ENCODE results near the gene FOCAD. TPM values are rescaled to one million over a fixed set of nuclear protein-coding genes. Genes with fewer than 3 reads are reported as not detected.

FOCAD gene
- total and polyA plus RNA-seq, 2 donors (not counting 1 experiment from before 2014, with no cell fraction given), result 4.0 to 10.1 TPM

GRCh38 chr9:20729523-20729922 lies 45.5 kb downstream of the FOCAD start:
- no peak overlapping the region for H3K27ac Mint-ChIP-seq

DNA sequence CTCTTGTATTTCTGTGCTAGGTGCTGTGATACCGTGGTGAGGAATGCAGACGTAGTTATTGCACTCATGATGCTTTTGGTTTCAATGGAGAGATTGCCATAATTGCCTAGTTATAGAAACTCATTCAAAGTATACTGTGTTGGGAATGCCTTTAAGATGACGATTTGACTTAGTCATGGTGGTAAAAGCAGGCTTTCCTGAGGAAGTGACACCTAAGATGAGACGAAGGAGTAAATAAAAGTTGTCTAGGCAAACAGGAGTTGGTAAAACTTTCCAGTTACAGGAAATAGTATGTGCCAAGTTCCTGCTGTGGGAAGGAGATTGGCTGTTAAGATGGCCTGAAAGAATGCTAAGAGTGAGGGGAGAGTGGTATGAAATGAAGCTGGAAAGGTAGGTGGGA lies 48.1 kb downstream of the FOCAD start:
- H3K79me2 ChIP-seq (ENCODE audit: control insufficient read depth, insufficient read depth, low read length), result no peaks in the 10 kb centered on the region
- H3K27me3 ChIP-seq (replicated peaks in 1 of 4; ENCODE audit: control extremely low read depth in 1 of 4, control insufficient read depth in 3 of 4, insufficient read depth in 4 of 4, low read length in 3 of 4), result no peaks in the 10 kb centered on the region
- Mint-ChIP-seq H3K27ac (no peak overlapping the region), H3K27me3 (no peaks in the 10 kb centered on the region), H3K4me1 (no peaks in the 10 kb centered on the region), H3K4me3 (no peak overlapping the region), H3K9me3 (ENCODE audit: insufficient read depth) (no peaks in the 10 kb centered on the region)
- ATAC-seq (ENCODE audit: low read depth) (no peak), DNase-seq (no peak)
- intact Hi-C loops (cut with micrococcal nuclease), result no loop called here
- 15% methylated on average over 2 of the region's 4 CpGs for WGBS (ENCODE audit: insufficient coverage)
- H2AFZ ChIP-seq (ENCODE audit: insufficient read depth, low read depth, low read length, poor library complexity, severe bottlenecking), result no peak overlapping the region
- no peaks in the 10 kb centered on the region for H4K20me1 ChIP-seq (ENCODE audit: control insufficient read depth, insufficient read depth, low read length, poor library complexity, severe bottlenecking)
- POLR2A ChIA-PET, result no interaction called here
- H3K27ac ChIP-seq (ENCODE audit: low read length in 2 of 2), result no peak overlapping the region
- TF ChIP-seq, protein P1, sequence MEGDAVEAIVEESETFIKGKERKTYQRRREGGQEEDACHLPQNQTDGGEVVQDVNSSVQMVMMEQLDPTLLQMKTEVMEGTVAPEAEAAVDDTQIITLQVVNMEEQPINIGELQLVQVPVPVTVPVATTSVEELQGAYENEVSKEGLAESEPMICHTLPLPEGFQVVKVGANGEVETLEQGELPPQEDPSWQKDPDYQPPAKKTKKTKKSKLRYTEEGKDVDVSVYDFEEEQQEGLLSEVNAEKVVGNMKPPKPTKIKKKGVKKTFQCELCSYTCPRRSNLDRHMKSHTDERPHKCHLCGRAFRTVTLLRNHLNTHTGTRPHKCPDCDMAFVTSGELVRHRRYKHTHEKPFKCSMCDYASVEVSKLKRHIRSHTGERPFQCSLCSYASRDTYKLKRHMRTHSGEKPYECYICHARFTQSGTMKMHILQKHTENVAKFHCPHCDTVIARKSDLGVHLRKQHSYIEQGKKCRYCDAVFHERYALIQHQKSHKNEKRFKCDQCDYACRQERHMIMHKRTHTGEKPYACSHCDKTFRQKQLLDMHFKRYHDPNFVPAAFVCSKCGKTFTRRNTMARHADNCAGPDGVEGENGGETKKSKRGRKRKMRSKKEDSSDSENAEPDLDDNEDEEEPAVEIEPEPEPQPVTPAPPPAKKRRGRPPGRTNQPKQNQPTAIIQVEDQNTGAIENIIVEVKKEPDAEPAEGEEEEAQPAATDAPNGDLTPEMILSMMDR (IDR thresholded peaks at IDR 0.05), result no peak
- TF ChIP-seq EZH2 (IDR thresholded peaks at IDR 0.05; ENCODE audit: borderline replicate concordance, insufficient read depth, low read depth, low read length, poor library complexity, severe bottlenecking), result no peak
- no peak overlapping the region for H3K9ac ChIP-seq (ENCODE audit: low read length)
- H3K36me3 ChIP-seq (replicated peaks in 1 of 2; ENCODE audit: control extremely low read depth in 1 of 2, control insufficient read depth in 1 of 2, extremely low read depth in 1 of 2, insufficient read depth in 2 of 2, low read length in 1 of 2), result no peaks in the 10 kb centered on the region
- CTCF ChIA-PET, result no interaction called here
- no peak overlapping the region for H3K4me3 ChIP-seq (ENCODE audit: control extremely low read depth in 1 of 5, extremely low read depth in 1 of 5, insufficient read depth in 1 of 5, low read depth in 2 of 5, low read length in 4 of 5)
- H3K4me1 ChIP-seq (ENCODE audit: control insufficient read depth in 2 of 2, insufficient read depth in 2 of 2, low read length in 2 of 2), result no peaks in the 10 kb centered on the region
- no peak overlapping the region for H3K4me2 ChIP-seq (replicated peaks; ENCODE audit: low read depth, low read length, poor library complexity, severe bottlenecking)
- no peaks in the 10 kb centered on the region for H3K9me3 ChIP-seq (ENCODE audit: control extremely low read depth in 1 of 3, control insufficient read depth in 2 of 3, insufficient read depth in 1 of 3, low read length in 2 of 3)

More at GRCh38 chr9:20729523-20729922, 45.5 kb downstream of the FOCAD start:
- no peak overlapping the region for H3K4me3 ChIP-seq (ENCODE audit: control extremely low read depth in 1 of 5, extremely low read depth in 1 of 5, insufficient read depth in 1 of 5, low read depth in 2 of 5, low read length in 4 of 5)
- H3K27ac ChIP-seq (ENCODE audit: low read length in 2 of 2), result no peak overlapping the region
- intact Hi-C loops (cut with micrococcal nuclease), result no loop called here
- ChIA-PET CTCF (no interaction called here), POLR2A (no interaction called here)
- no peak overlapping the region for H3K4me2 ChIP-seq (replicated peaks; ENCODE audit: low read depth, low read length, poor library complexity, severe bottlenecking)
- H2AFZ ChIP-seq (ENCODE audit: insufficient read depth, low read depth, low read length, poor library complexity, severe bottlenecking), result no peak overlapping the region
- no peaks in the 10 kb centered on the region for H4K20me1 ChIP-seq (ENCODE audit: control insufficient read depth, insufficient read depth, low read length, poor library complexity, severe bottlenecking)
- H3K4me1 Mint-ChIP-seq, result peaks cover 10% of the 10 kb centered on the region
- no peaks in the 10 kb centered on the region for H3K36me3 ChIP-seq (replicated peaks in 1 of 2; ENCODE audit: control extremely low read depth in 1 of 2, control insufficient read depth in 1 of 2, extremely low read depth in 1 of 2, insufficient read depth in 2 of 2, low read length in 1 of 2)
- no peak for DNase-seq
- H3K4me1 ChIP-seq (ENCODE audit: control insufficient read depth in 2 of 2, insufficient read depth in 2 of 2, low read length in 2 of 2), result peaks cover 0 to 6% of the 10 kb centered on the region in 2 donors
- no peaks in the 10 kb centered on the region for H3K9me3 ChIP-seq (ENCODE audit: control extremely low read depth in 1 of 3, control insufficient read depth in 2 of 3, insufficient read depth in 1 of 3, low read length in 2 of 3)
- no peak overlapping the region for H3K9ac ChIP-seq (ENCODE audit: low read length)
- no peaks in the 10 kb centered on the region for H3K27me3 ChIP-seq (replicated peaks in 1 of 4; ENCODE audit: control extremely low read depth in 1 of 4, control insufficient read depth in 3 of 4, insufficient read depth in 4 of 4, low read length in 3 of 4)
- no peaks in the 10 kb centered on the region for H3K9me3 Mint-ChIP-seq (ENCODE audit: insufficient read depth)
- TF ChIP-seq, protein P1 (IDR thresholded peaks at IDR 0.05), result no peak
- no peak for TF ChIP-seq EZH2 (IDR thresholded peaks at IDR 0.05; ENCODE audit: borderline replicate concordance, insufficient read depth, low read depth, low read length, poor library complexity, severe bottlenecking)
- H3K79me2 ChIP-seq (ENCODE audit: control insufficient read depth, insufficient read depth, low read length), result no peaks in the 10 kb centered on the region
- ATAC-seq (ENCODE audit: low read depth), result no peak
- H3K4me3 Mint-ChIP-seq, result no peak overlapping the region
- H3K27me3 Mint-ChIP-seq, result no peaks in the 10 kb centered on the region
